Measurements from ENCODE around the gene AMFR. TPM values are rescaled to one million over a fixed set of nuclear protein-coding genes. Genes with fewer than 3 reads are reported as not detected.

Gene AMFR
- total RNA-seq, 1 experiment from 2014 or later = 66.3 TPM

DNA sequence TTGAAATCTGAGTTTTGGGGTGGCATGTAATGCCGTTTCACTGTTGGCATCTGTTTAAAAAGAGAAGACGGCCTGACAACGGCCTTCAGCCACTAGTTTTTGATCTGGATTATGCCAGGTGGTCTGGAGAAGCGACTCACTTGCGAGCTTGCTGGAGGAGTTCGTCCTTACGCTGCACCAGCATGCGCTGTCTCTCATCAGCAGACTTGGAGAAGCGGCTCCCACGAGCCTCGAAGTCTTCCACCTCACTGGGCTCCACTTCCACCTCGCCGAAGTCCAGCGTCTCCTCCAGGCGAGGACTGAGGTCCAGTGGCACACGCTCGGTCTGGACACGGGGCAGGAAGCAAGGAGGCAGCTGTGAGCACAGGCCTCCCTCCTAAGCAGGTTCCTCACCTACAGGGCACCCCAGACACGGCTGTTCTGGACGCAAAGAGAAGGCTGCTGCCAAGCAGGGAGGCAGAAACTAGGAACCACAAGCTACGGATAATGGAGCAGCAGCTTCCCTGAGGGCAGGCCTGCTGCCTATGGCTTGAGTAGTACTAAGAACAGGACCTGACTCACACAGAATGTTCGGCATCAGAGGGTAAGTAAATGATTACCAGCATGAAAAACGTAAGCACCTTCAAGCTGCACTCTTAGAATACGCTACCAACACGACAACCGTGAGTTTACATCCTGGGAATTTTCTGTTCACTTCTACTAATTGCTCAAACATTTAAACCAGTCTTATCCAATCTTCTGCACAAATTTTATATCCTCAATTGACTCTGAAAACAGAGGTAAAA lies 61.4 kb downstream of the AMFR start:
- H3K9ac ChIP-seq (ENCODE audit: low read length) = no peak overlapping the region
- no peaks in the 10 kb centered on the region for H3K4me1 ChIP-seq (ENCODE audit: control insufficient read depth in 1 of 2, insufficient read depth in 2 of 2, low read length in 2 of 2)
- no peaks in the 10 kb centered on the region for H3K27me3 ChIP-seq (ENCODE audit: insufficient read depth, low read length)
- TF ChIP-seq POLR2A (IDR thresholded peaks at IDR 0.05; ENCODE audit: borderline replicate concordance, extremely low read depth, insufficient read depth, insufficient read length) (no peak), ELF1 (IDR thresholded peaks at IDR 0.05; ENCODE audit: borderline replicate concordance, low read depth) (no peak), EZH2 (IDR thresholded peaks at IDR 0.05) (no peak), FOSL1 (IDR thresholded peaks at IDR 0.05; ENCODE audit: low read depth) (no peak)
- DNase-seq (ENCODE audit: low read depth, low spot score) (no peak), ATAC-seq (no peak)
- H2AFZ ChIP-seq (ENCODE audit: low read depth, low read length, poor library complexity, severe bottlenecking) = no peak overlapping the region
- peaks cover 13 to 16% of the 10 kb centered on the region in 2 experiments; a peak in 3 of 4 replicates for H3K36me3 ChIP-seq (ENCODE audit: control insufficient read depth in 1 of 2, insufficient read depth in 2 of 2, low read length in 2 of 2)
- H3K4me2 ChIP-seq (ENCODE audit: low read length) = no peak overlapping the region
- CTCF ChIA-PET = no interaction called here
- BruUV-seq (replicated peaks) = no TSS peak
- H3K79me2 ChIP-seq (ENCODE audit: insufficient read depth, low read length) = no peaks in the 10 kb centered on the region
- intact Hi-C loops (cut with micrococcal nuclease) = no loop called here
- no peak overlapping the region for H3K27ac ChIP-seq (ENCODE audit: low read depth, low read length)
- H3K9me2 ChIP-seq (ENCODE audit: insufficient read depth) = no peaks in the 10 kb centered on the region
- RAD21 ChIA-PET (ENCODE audit: low non-redundant PET in 1 of 2, low total read pairs in 2 of 2, uncharacterized antibody in 2 of 2, unreplicated experiment in 2 of 2) = no interaction called here
- no peaks in the 10 kb centered on the region for H3K9me3 ChIP-seq (ENCODE audit: control insufficient read depth in 1 of 2, insufficient read depth in 1 of 2, low read depth in 1 of 2, low read length in 2 of 2)
- H3K4me3 ChIP-seq (replicated peaks in 1 of 2; ENCODE audit: low read depth in 1 of 2, low read length in 2 of 2) = no peak overlapping the region
- H4K20me1 ChIP-seq (ENCODE audit: insufficient read depth) = no peaks in the 10 kb centered on the region
- POLR2A ChIA-PET = no interaction called here

DNA sequence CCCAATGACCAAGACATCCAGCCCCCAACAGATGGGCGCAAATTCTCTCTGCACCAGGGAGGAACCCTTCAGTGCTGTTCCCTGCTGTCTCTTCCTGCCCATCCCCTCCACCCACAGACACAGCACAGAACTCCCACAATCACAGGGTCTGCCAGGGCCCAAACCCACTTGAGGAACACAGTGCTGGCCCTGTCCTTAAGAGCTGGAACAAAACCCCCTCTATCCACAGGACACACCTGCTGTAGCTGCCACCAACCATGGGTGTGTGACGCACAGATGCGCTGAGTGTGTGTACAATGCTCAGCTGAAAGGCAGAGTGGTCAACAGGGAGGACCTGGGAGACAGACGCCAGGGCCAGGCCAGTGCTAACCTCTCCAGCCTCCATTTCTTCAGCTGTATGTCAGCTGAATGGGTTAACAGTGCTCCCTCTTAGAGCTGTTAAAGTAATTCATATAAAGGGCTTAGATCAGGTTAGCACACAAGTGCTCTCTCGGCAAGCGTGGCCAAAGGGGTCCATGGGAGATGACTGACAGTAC lies 62.1 kb downstream of the AMFR start:
- CTCF ChIA-PET = no interaction called here

More for the DNA sequence above, 62.1 kb downstream of the AMFR start:
- Histone ChIP-seq H3K27ac (ENCODE audit: low read depth, low read length) (no peak overlapping the region), H3K27me3 (ENCODE audit: insufficient read depth, low read length) (no peaks in the 10 kb centered on the region), H2AFZ (ENCODE audit: low read depth, low read length, poor library complexity, severe bottlenecking) (no peak overlapping the region), H3K4me1 (ENCODE audit: control insufficient read depth in 1 of 2, insufficient read depth in 2 of 2, low read length in 2 of 2) (no peaks in the 10 kb centered on the region), H3K9me3 (ENCODE audit: control insufficient read depth in 1 of 2, insufficient read depth in 1 of 2, low read depth in 1 of 2, low read length in 2 of 2) (no peaks in the 10 kb centered on the region), H3K4me3 (replicated peaks in 1 of 2; ENCODE audit: low read depth in 1 of 2, low read length in 2 of 2) (no peak overlapping the region), H3K4me2 (ENCODE audit: low read length) (no peak overlapping the region), H3K9ac (ENCODE audit: low read length) (no peak overlapping the region), H3K36me3 (ENCODE audit: control insufficient read depth in 1 of 2, insufficient read depth in 2 of 2, low read length in 2 of 2) (peaks cover 11 to 16% of the 10 kb centered on the region in 2 experiments; a peak in 3 of 4 replicates), H4K20me1 (ENCODE audit: insufficient read depth) (no peaks in the 10 kb centered on the region), H3K9me2 (ENCODE audit: insufficient read depth) (no peaks in the 10 kb centered on the region), H3K79me2 (ENCODE audit: insufficient read depth, low read length) (no peaks in the 10 kb centered on the region)
- ATAC-seq = no peak
- ChIA-PET POLR2A (no interaction called here), RAD21 (ENCODE audit: low non-redundant PET in 1 of 2, low total read pairs in 2 of 2, uncharacterized antibody in 2 of 2, unreplicated experiment in 2 of 2) (no interaction called here)
- intact Hi-C loops (cut with micrococcal nuclease) = no loop called here
- no TSS peak for BruUV-seq (replicated peaks)
- TF ChIP-seq TCF7L2 (IDR thresholded peaks at IDR 0.05; ENCODE audit: borderline replicate concordance, extremely low read depth, insufficient read depth, insufficient read length) (no peak), SIN3A (IDR thresholded peaks at IDR 0.05; ENCODE audit: low read depth) (no peak), JUND (IDR thresholded peaks at IDR 0.05) (no peak)
- TF ChIP-seq, protein P1, sequence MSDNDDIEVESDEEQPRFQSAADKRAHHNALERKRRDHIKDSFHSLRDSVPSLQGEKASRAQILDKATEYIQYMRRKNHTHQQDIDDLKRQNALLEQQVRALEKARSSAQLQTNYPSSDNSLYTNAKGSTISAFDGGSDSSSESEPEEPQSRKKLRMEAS (IDR thresholded peaks at IDR 0.05) = no peak
- DNase-seq (ENCODE audit: low read depth, low spot score) = no peak

Data from HCT116 (cell line).